HCEC 1CT (cell line): ENCODE results near the gene SPATA16.
"Not testable (repeated sequence)": the region's sequence is repeated elsewhere in the genome, so short reads cannot be mapped to it uniquely, and the experiment has no call there.

Experiments
- DNase-seq: peaks from one replicate; pipeline ENCODE4 v3.0.0-alpha.2; 2017

SPATA16 gene

GRCh38 chr3:173140986-173141385, at the start of gene SPATA16:
Gene SPATA16 (minus strand): TSS chr3:173141235. CDS start chr3:173117731, 23,504 bp downstream.
- no peak for DNase-seq

DNA sequence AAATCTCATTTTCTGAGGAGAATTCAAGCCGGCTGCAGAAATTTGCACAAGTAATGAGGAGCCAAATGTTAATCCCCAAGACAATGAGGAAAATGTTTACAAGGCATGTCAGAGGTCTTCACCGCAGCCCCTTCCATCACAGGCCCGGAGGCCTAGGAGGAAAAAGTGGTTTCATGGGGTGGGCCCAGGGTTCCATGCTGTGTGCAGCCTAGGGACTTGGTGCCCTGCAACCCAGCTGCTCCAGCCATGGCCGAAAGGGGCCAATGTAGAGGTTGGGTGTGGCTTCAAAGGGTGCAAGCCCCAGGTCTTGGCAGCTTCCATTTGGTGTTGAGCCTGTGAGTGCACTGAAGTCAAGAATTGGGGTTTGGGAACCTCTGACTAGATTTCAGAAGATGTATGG, 42.0 kb upstream of the SPATA16 start:
- DNase-seq: not testable (repeated sequence)

GRCh38 chr3:173173652-173174051, 32.6 kb upstream of the SPATA16 start:
- DNase-seq: no peak

- DNase-seq: not testable (repeated sequence)
These were observed 18.1 kb upstream of the SPATA16 start for GRCh38 chr3:173159139-173159538.

- DNase-seq: not testable (repeated sequence)
These were observed 15.5 kb upstream of the SPATA16 start for GRCh38 chr3:173156533-173156932.

DNA sequence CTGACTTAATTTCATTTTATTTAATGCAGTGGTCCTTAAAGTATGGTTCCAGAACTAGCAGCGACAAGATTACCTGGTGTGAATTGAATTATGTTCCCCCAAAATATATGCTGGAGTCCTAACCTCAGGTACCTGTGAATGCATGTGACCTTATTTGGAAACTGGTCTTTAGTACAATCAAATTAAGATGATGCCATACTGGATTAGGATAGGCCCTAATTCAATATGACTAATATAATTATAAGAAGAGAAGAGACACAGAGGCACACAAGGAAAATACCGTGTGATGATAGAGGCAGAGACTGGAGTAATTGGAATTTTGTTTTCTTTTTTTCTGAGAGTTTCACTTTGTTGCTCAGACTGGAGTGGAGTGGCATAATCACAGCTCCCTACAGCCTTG, 12.6 kb upstream of the SPATA16 start:
- no peak for DNase-seq

DNA sequence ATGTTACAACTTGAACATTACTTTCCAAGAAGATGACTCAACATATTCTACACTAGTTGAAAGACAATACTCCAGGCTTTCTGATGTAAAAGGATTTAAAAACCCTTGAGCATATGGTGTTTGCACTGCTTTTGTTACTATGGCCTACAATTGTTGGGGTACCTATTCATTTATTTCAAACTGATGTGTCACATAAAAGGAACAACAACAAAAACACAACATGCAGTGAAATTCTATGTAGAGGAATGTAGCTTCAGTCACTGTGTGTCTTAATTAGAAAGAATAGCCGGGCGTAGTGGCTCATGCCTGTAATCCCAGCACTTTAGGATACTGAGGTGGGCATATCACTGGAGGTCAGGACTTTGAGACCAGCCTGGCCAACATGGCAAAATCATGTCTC, 1.6 kb downstream of the SPATA16 start:
- DNase-seq: no peak

GRCh38 chr3:173138026-173138425, 3.0 kb downstream of the SPATA16 start:
- DNase-seq: no peak

GRCh38 chr3:173135059-173135458, 6.0 kb downstream of the SPATA16 start:
- DNase-seq: no peak

DNA sequence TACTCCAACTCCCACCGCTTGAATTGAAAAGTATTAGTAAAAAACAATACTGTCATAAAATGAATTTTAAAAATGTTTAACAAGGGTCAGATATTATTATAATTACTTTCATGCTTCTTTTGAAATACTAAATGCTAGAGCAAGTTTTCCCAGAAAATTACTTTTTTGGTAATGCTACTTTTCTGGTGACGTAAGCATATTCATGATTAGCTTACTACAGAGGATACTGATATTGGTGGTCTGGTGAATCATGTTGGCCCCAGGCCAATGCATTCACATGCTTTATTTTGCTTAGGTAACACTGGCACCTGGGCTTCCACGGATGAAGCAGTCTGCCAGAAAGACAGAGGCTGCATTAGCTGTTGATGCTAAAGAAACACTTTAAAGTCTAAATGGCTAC, 12.4 kb downstream of the SPATA16 start:
- DNase-seq: no peak

DNA sequence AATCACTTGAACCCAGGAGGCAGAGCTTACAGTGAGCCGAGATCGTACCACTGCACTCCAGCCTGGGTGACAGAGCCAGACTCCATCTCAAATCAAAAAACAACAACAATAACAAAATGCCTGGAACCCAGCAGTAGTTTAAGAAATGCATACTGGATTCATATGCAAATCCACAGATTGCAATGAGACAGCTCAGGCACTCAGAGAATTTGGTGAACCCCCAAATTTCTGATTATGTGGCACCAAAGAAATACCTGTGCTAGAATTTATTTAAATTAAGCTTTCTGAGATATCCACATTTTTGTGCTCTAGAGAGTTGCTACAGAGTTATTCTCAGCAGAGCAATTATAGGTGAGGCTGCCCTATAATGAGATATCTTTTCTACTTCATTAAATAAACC, 29.7 kb downstream of the SPATA16 start:
- no peak for DNase-seq

- DNase-seq: no peak
These were observed 31.9 kb downstream of the SPATA16 start for GRCh38 chr3:173109143-173109542.

- DNase-seq: no peak
These were observed 37.6 kb downstream of the SPATA16 start for GRCh38 chr3:173103469-173103868.

DNA sequence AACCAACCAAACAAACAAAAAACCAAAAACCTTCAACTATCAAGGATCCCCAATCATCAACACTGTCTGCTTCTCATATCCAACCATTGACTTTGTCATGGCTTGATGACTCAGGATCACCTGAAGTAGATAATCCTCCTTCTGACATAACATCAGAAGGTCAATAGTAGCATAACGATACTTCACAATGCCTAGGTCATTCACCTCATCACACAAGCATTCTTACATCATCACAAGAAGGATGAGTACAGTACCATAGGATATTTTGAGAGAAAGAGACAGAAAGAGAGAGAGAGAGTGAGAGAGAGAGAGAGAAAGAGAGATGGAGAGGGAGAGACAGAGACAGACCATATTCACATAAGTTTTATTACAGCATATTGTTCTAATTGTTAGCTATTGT, 42.1 kb downstream of the SPATA16 start:
- DNase-seq: no peak

GRCh38 chr3:173096994-173097785, 43.8 kb downstream of the SPATA16 start:
- DNase-seq: no peak

- DNase-seq: no peak
These were observed 44.9 kb downstream of the SPATA16 start for GRCh38 chr3:173096140-173096539.

- no peak for DNase-seq
These were observed 49.0 kb downstream of the SPATA16 start for GRCh38 chr3:173092038-173092437.

DNA sequence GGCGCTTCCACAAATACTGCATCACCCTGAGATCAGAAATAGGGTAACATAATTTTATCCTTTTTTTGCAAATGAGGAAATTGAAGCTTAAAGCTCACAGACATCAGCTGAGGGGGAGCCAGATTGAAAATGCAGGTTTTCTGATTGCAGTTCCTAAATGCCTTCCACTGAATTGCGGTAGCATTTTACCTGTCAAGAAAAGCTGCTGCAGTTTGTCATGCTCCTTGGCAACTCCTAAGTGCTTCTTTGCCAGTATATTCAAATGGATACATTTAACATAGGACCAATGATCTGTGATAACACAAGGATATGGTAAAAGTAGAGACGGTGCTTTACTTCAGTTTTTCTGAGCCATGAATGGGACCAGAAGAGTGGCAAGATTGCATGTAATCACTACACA, 50.5 kb downstream of the SPATA16 start:
- no peak for DNase-seq

GRCh38 chr3:173089283-173089682, 51.8 kb downstream of the SPATA16 start:
- DNase-seq: no peak

GRCh38 chr3:173078525-173078924, 62.5 kb downstream of the SPATA16 start:
- no peak for DNase-seq

GRCh38 chr3:173066044-173067004, 74.7 kb downstream of the SPATA16 start:
- DNase-seq: peak; percentile 1

GRCh38 chr3:173065543-173065981, 75.5 kb downstream of the SPATA16 start:
- DNase-seq: no peak

GRCh38 chr3:173064631-173065030, 76.4 kb downstream of the SPATA16 start:
- no peak for DNase-seq

- no peak for DNase-seq
These were observed 82.8 kb downstream of the SPATA16 start for GRCh38 chr3:173058229-173058628.
